HG03139 (cell line): Measurements from ENCODE around the gene CPSF6.
"Not testable (repeated sequence)": the region's sequence is repeated elsewhere in the genome, so short reads cannot be mapped to it uniquely, and the experiment has no call there.

ENCODE experiments used
- ATAC-seq: cut with Tn5 transposase; IDR thresholded peaks from one replicate; pipeline ENCODE4 v1.9.1; 2021; ENCODE audit not compliant: unreplicated experiment

The CPSF6 gene

DNA sequence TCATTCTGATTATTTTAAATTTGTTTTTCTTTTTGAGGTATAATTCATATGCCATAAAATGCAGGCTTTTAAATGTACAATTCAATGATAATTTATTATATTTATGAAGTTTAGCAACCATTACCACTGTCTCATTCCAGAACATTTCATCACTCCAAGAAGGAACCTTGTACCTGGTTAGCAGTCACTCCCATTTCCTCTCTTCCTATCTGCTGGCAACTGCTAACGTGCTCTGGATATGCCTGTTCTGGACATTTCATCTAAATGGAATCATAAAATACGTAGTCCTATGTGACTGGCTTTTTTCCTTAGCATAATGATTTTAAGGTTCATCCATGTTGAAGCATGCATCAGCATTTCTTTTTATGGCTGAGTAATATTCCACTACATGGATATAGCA, 15.5 kb downstream of the CPSF6 start:
- no peak for ATAC-seq

- ATAC-seq, result no peak
Observed at GRCh38 chr12:69258655-69259054, 19.3 kb downstream of the CPSF6 start.

GRCh38 chr12:69262264-69262974, 23.1 kb downstream of the CPSF6 start:
- ATAC-seq, result no peak

DNA sequence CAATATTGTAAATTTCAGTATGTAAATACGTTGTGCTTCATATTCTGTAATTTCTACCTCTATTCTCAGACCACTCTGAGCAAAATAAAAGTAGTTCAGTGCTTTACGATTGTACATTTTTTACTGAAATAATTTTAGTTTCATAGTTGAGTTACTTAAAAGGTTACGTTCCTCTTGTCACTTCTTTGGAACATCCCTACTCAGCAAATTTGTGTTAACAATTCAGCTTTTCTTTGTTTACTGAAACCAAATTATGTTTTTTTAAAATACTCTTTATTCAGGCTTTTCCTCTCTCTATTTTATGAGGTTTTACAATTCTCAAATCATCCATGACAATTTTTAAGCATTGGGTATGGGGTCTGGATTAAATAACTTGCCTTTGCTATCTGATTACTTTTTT, 25.8 kb downstream of the CPSF6 start:
- ATAC-seq, result no peak

DNA sequence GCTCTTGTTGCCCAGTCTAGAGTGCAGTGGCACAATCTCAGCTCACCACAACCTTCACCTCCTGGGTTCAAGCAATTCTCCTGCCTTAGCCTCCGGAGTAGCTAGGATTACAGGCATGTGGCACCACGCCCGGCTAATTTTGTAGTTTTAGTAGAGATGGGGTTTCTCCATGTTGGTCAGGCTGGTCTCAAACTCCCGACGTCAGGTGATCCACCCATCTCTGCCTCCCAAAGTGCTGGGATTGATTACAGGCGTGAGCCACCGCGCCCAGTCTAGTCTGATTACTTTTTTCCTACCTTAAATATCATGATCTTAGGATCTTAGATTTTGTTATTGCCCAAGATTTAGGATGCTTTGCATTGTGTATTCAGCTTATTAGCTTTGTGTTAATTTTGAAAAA, 26.3 kb downstream of the CPSF6 start:
- ATAC-seq, result not testable (repeated sequence)

DNA sequence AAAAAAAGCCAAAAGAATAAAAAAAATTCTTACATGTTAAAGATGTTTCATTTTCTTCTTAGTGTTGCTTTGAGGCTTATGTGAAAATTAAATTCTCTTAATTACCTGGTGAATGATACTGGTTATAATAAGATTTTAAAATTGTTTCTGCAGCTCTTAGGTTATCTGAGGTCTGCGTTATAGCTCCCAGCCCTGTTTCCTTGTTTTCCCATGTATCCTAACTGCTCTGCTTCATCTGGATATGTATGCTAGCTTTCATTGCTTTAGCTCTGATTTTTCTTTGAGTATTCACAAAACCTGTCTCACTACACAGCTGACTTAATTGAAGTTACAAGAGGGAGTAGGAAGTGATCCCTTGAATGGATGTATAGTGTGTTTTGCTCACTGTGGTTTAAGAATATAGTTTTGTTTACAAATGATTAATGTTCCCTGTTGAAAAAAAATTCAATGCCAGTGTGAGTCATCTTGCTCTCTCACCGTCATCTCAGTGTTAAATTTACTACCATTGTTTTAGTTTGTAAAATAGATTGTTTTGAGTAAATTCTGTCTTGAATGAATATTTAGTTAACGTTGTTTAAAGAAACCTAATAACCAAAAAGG, 26.8 kb downstream of the CPSF6 start:
- no peak for ATAC-seq

DNA sequence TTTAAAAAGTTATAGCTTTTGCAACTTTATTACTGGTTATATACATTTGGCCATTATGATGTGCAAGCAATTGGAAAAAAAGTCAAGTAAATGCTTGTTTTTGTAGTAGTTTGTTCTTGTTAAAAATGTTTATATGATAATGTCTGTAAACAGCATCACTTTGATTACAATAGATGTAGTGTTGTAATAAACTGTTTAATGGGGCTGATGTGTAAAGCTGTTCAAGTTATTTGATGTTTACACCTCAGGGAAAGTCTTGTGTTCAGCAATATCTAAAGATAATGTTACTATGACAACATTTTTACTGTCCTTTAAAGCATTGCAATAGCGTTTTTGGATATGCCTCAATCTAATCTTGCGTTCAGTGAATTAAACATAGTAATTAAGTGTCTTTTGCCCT, 30.4 kb downstream of the CPSF6 start:
- ATAC-seq, result no peak

GRCh38 chr12:69272511-69272910, 33.1 kb downstream of the CPSF6 start:
- no peak for ATAC-seq

DNA sequence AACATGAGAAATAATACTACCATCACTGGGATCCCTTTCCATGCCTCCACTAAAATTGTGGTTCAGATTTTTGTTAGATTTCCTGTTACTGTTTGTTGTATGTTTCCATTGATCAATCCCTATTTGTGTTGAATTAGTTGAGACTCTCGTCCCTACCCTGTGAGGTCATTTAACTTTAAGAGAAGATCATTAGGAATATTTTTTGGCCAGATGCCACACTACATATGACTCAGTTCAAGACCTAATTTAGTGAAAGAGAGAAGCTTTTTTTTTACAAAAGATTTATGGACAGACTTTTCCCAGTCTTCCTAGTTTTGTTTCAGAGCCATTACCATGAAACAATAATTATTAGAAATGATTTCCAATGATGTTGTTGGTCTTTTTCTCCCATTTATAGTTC, 35.5 kb downstream of the CPSF6 start:
- no peak for ATAC-seq

DNA sequence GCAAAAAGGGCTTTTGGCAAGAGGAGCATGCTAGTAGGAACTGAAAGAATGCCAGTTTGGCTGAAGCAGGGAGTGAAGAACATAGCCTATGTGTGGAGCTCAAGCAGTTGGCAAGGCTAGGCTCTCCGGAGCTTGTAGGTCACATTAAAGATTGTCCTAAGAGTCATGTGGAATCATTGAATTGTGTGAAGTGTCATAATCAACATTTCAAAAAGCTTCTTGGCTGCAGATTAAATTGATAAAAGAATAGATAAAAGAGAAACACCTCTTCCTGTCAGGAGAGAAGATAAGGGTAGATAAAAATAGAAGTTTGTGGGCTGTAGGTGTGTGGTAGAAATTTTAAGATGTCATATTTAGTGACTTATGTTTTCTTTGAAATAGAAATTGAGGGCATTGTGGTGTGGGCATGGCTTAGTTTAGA, 36.1 kb downstream of the CPSF6 start:
- no peak for ATAC-seq

- no peak for ATAC-seq
Observed at GRCh38 chr12:69278814-69279782, 39.7 kb downstream of the CPSF6 start.

- no peak for ATAC-seq
Observed at GRCh38 chr12:69284131-69284530, 44.8 kb downstream of the CPSF6 start.

- ATAC-seq, result no peak
Observed at GRCh38 chr12:69287556-69287955, 48.2 kb downstream of the CPSF6 start.

DNA sequence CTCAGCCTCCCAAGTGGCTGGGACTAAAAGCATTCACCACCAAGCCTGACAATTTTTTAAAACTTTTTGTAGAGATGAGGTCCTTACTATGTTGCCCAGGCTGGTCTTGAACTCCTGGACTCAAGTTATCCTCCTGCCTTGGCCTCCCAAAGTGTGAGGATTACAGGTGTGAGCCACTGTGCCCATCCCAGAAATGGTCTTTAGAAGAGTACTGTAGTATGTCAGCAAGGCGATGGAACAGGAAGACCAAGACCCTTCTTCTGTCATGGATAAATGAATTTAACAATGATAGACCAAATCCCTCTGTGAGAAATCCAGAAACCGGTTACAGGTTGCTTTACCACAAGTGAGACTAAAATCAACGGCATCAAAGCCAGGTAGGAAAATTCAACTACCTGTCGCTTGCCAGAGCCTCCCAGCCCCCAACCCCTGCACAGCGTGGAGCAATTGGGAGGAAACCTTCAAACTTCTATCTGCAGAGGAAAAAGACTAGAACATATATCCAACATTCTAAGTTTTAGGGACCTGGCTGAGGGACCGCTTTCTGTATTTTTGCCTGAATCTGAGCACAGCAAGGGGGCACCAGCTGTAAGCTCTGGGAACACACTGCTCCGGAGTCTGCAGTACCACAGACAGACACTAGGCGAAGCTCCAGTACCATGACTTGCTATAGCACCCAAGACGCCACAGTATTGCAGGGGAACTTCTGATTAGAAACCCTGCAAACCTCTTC, 51.3 kb downstream of the CPSF6 start:
- peak; percentile 99 for ATAC-seq

DNA sequence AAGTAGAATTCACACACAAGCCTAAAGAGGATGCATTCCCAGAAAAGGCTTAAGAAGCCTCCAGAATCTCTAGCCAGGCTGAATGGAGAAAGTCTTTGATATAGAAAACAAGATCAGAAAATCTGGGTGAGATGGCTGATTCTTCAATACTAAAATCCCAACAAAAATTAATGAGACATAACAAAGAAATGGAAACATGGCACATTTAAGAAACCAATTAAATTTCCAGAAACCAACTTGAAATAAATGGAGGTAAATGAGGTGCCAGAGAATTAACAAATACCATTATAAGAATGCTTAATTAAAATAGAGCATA, 51.9 kb downstream of the CPSF6 start:
- no peak for ATAC-seq

DNA sequence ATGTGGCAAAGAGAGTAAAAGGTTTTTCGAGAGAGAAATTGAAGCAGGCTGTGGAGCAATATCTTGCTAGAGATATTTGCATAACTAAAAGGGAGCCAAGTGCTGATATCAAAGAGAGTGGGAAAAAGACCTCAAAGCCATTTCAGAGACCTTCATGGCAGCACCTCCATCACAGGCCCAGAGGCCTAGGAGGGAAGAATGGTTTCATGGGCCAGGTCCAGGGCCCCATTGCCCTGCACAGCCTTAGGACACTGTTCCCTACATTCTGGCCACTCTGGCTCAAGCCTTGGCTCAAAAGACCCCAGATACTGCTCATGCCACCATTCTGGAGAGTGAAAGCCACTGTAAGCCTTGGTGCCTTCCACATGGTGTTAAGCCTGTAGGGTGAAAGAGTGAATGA, 58.8 kb downstream of the CPSF6 start:
- ATAC-seq, result no peak

GRCh38 chr12:69298947-69299346, 59.6 kb downstream of the CPSF6 start:
- ATAC-seq, result no peak

- ATAC-seq, result no peak
Observed at GRCh38 chr12:69304284-69304683, 64.9 kb downstream of the CPSF6 start.

- no peak for ATAC-seq
Observed at GRCh38 chr12:69309461-69309860, 70.1 kb downstream of the CPSF6 start.

GRCh38 chr12:69313209-69313608, 73.8 kb downstream of the CPSF6 start:
- no peak for ATAC-seq

DNA sequence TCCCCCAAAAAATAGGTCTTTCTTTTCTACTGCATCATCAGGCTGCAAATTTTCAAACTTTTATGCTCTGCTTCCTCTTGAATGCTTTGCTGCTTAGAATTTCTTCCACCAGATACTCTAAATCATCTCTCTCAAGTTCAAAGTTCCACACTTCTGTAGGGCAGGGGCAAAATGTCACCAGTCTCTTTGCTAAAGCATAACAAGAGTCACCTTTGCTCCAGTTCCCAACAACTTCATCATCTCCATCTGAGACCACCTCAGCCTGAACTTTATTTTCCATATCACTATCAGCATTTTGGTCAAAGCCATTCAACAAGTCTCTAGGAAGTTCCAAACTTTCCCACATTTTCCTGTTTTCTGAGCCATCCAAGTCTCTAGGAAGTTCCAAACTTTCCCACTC, 77.4 kb downstream of the CPSF6 start:
- not testable (repeated sequence) for ATAC-seq
